Measurements from ENCODE around the gene FA2H. TPM values are rescaled to one million over a fixed set of nuclear protein-coding genes. Genes with fewer than 3 reads are reported as not detected.
"Not testable (repeated sequence)": the region's sequence is repeated elsewhere in the genome, so short reads cannot be mapped to it uniquely, and the experiment has no call there.

FA2H gene
- total RNA-seq (2014; rRNA removed; shearing (Covaris generic)): 1.1 and 1.9 TPM in 2 replicates

GRCh38 chr16:74774223-74775139 lies at the start of gene FA2H:
Gene FA2H, minus strand, starts transcription at chr16:74774820. Its CDS starts 65 bp downstream, at chr16:74774755.
- peak; percentile 99 for DNase-seq
- Histone ChIP-seq H3K27me3 (ENCODE audit: control insufficient read depth, insufficient read depth, low read length) (peaks cover 22% of the 10 kb centered on the region), H3K4me3 (ENCODE audit: insufficient read depth, low read depth, low read length) (peak within 1 kb of the TSS; percentile 67), H3K36me3 (replicated peaks; ENCODE audit: control insufficient read depth, insufficient read depth, low read length) (no peaks in the 10 kb centered on the region; the same call in 1 of the 2 replicates)

- Histone ChIP-seq H3K4me3 (ENCODE audit: insufficient read depth, low read depth, low read length) (no peak overlapping the region), H3K27me3 (ENCODE audit: control insufficient read depth, insufficient read depth, low read length) (no peaks in the 10 kb centered on the region; the same call in 1 of the 2 replicates), H3K36me3 (replicated peaks; ENCODE audit: control insufficient read depth, insufficient read depth, low read length) (no peaks in the 10 kb centered on the region)
- peak; percentile 54 for DNase-seq
Measured at GRCh38 chr16:74817851-74818250, 43.2 kb upstream of the FA2H start.

GRCh38 chr16:74813109-74813641 lies 38.6 kb upstream of the FA2H start:
- Histone ChIP-seq H3K4me3 (ENCODE audit: insufficient read depth, low read depth, low read length) (no peak overlapping the region), H3K27me3 (ENCODE audit: control insufficient read depth, insufficient read depth, low read length) (peaks cover 5% of the 10 kb centered on the region), H3K36me3 (replicated peaks; ENCODE audit: control insufficient read depth, insufficient read depth, low read length) (no peaks in the 10 kb centered on the region)
- peak; percentile 94 for DNase-seq

GRCh38 chr16:74811911-74812310 lies 37.3 kb upstream of the FA2H start:
- H3K4me3 ChIP-seq (ENCODE audit: insufficient read depth, low read depth, low read length): no peak overlapping the region
- H3K36me3 ChIP-seq (replicated peaks; ENCODE audit: control insufficient read depth, insufficient read depth, low read length): no peaks in the 10 kb centered on the region
- DNase-seq: no peak
- peaks cover 5% of the 10 kb centered on the region for H3K27me3 ChIP-seq (ENCODE audit: control insufficient read depth, insufficient read depth, low read length)

GRCh38 chr16:74811216-74811615 lies 36.6 kb upstream of the FA2H start:
- DNase-seq; H3K36me3 ChIP-seq (replicated peaks; ENCODE audit: control insufficient read depth, insufficient read depth, low read length); H3K27me3 ChIP-seq (ENCODE audit: control insufficient read depth, insufficient read depth, low read length); H3K4me3 ChIP-seq (ENCODE audit: insufficient read depth, low read depth, low read length): not testable (repeated sequence)

- Histone ChIP-seq H3K27me3 (ENCODE audit: control insufficient read depth, insufficient read depth, low read length) (peaks cover 4% of the 10 kb centered on the region), H3K4me3 (ENCODE audit: insufficient read depth, low read depth, low read length) (no peak overlapping the region)
Measured at GRCh38 chr16:74807052-74807646, 32.5 kb upstream of the FA2H start.

GRCh38 chr16:74800216-74800871 lies 25.7 kb upstream of the FA2H start:
- Histone ChIP-seq H3K4me3 (ENCODE audit: insufficient read depth, low read depth, low read length) (no peak overlapping the region), H3K36me3 (replicated peaks; ENCODE audit: control insufficient read depth, insufficient read depth, low read length) (no peaks in the 10 kb centered on the region), H3K27me3 (ENCODE audit: control insufficient read depth, insufficient read depth, low read length) (no peaks in the 10 kb centered on the region)
- no peak for DNase-seq

More at GRCh38 chr16:74807052-74807646, 32.5 kb upstream of the FA2H start:
- DNase-seq: no peak
- H3K36me3 ChIP-seq (replicated peaks; ENCODE audit: control insufficient read depth, insufficient read depth, low read length): no peaks in the 10 kb centered on the region

- Histone ChIP-seq H3K27me3 (ENCODE audit: control insufficient read depth, insufficient read depth, low read length) (no peaks in the 10 kb centered on the region), H3K36me3 (replicated peaks; ENCODE audit: control insufficient read depth, insufficient read depth, low read length) (no peaks in the 10 kb centered on the region), H3K4me3 (ENCODE audit: insufficient read depth, low read depth, low read length) (no peak overlapping the region)
- no peak for DNase-seq
Measured at GRCh38 chr16:74797414-74797813, 22.8 kb upstream of the FA2H start.

- DNase-seq: no peak
- Histone ChIP-seq H3K27me3 (ENCODE audit: control insufficient read depth, insufficient read depth, low read length) (no peaks in the 10 kb centered on the region), H3K36me3 (replicated peaks; ENCODE audit: control insufficient read depth, insufficient read depth, low read length) (no peaks in the 10 kb centered on the region), H3K4me3 (ENCODE audit: insufficient read depth, low read depth, low read length) (no peak overlapping the region)
Measured at GRCh38 chr16:74795104-74795503, 20.5 kb upstream of the FA2H start.

GRCh38 chr16:74794668-74795067 lies 20.0 kb upstream of the FA2H start:
- H3K27me3 ChIP-seq (ENCODE audit: control insufficient read depth, insufficient read depth, low read length): no peaks in the 10 kb centered on the region
- DNase-seq: no peak
- no peaks in the 10 kb centered on the region for H3K36me3 ChIP-seq (replicated peaks; ENCODE audit: control insufficient read depth, insufficient read depth, low read length)
- H3K4me3 ChIP-seq (ENCODE audit: insufficient read depth, low read depth, low read length): no peak overlapping the region

GRCh38 chr16:74793571-74793970 lies 19.0 kb upstream of the FA2H start:
- no peak for DNase-seq
- Histone ChIP-seq H3K36me3 (replicated peaks; ENCODE audit: control insufficient read depth, insufficient read depth, low read length) (no peaks in the 10 kb centered on the region), H3K27me3 (ENCODE audit: control insufficient read depth, insufficient read depth, low read length) (no peaks in the 10 kb centered on the region), H3K4me3 (ENCODE audit: insufficient read depth, low read depth, low read length) (no peak overlapping the region)

- no peak for DNase-seq
- H3K36me3 ChIP-seq (replicated peaks; ENCODE audit: control insufficient read depth, insufficient read depth, low read length): no peaks in the 10 kb centered on the region
- H3K4me3 ChIP-seq (ENCODE audit: insufficient read depth, low read depth, low read length): no peak overlapping the region
- no peaks in the 10 kb centered on the region for H3K27me3 ChIP-seq (ENCODE audit: control insufficient read depth, insufficient read depth, low read length)
Measured at GRCh38 chr16:74792225-74792624, 17.6 kb upstream of the FA2H start.

- not testable (repeated sequence) for H3K36me3 ChIP-seq (replicated peaks; ENCODE audit: control insufficient read depth, insufficient read depth, low read length); H3K27me3 ChIP-seq (ENCODE audit: control insufficient read depth, insufficient read depth, low read length); H3K4me3 ChIP-seq (ENCODE audit: insufficient read depth, low read depth, low read length); DNase-seq
Measured at GRCh38 chr16:74791749-74792148, 17.1 kb upstream of the FA2H start.

- no peak overlapping the region for H3K4me3 ChIP-seq (ENCODE audit: insufficient read depth, low read depth, low read length)
- H3K36me3 ChIP-seq (replicated peaks; ENCODE audit: control insufficient read depth, insufficient read depth, low read length): no peaks in the 10 kb centered on the region
- no peak for DNase-seq
- no peaks in the 10 kb centered on the region for H3K27me3 ChIP-seq (ENCODE audit: control insufficient read depth, insufficient read depth, low read length)
Measured at GRCh38 chr16:74788108-74788507, 13.5 kb upstream of the FA2H start.
